Adrenal gland (tissue), 12 donors: Measurements from ENCODE around the gene MBNL2. TPM values are rescaled to one million over a fixed set of nuclear protein-coding genes. Genes with fewer than 3 reads are reported as not detected.

Experiments used
- DNase-seq, 7 donors: peaks; one replicate each; pipeline ENCODE4 v3.0.0-alpha.2; 2019 to 2020
- H3K27ac ChIP-seq, 5 donors: fragments of 200-600 bp; sonication (generic) in 4 of 5; 1 replicate in 3 of 5; 2 replicates in 2 of 5; pipeline versions ENCODE4 v1.5.1 to v1.8.0; 2016 to 2020; ENCODE audit warnings: mild to moderate bottlenecking in 1 of 5
- H3K27me3 ChIP-seq: fragments of 200-600 bp; 2 replicates; pipeline ENCODE4 v1.8.0; 2021
- H3K36me3 ChIP-seq, 2 donors: fragments of 200-600 bp; replicated peaks in 1 of 2; 1 replicate in 1 of 2; 2 replicates in 1 of 2; pipeline versions ENCODE4 v1.5.1 to v1.8.0; 2018 to 2022
- H3K4me1 ChIP-seq, 2 donors: fragments of 200-600 bp; replicated peaks in 1 of 2; 1 replicate in 1 of 2; 2 replicates in 1 of 2; pipeline versions ENCODE4 v1.5.1 to v1.8.0; 2018 to 2021
- H3K4me3 ChIP-seq, 4 donors: fragments of 200-600 bp; sonication (generic) in 3 of 4; one replicate each; pipeline ENCODE4 v1.5.1; 2016 to 2018
- H3K9me3 ChIP-seq, 3 donors: fragments of 200-600 bp; sonication (generic) in 1 of 3; replicated peaks in 1 of 3; 1 replicate in 2 of 3; 2 replicates in 1 of 3; pipeline versions ENCODE4 v1.5.1 to v1.8.0; 2016 to 2021
- POLR2A ChIP-seq, 2 donors: fragments of 450-650 bp; IDR thresholded peaks; one replicate each; pipeline ENCODE4 v1.6.1; 2017; ENCODE audit warnings: antibody characterized with exemption in 2 of 2, mild to moderate bottlenecking in 2 of 2, moderate library complexity in 1 of 2
- WGBS, 4 donors: extraction: QIAGEN DNeasy Blood & Tissue Kit in 2 of 4; methylation state at CpG; one replicate each; pipeline versions ENCODE4 v1.1.5 to v1.1.7; 2013 to 2017; 5-methylcytosine and 5-hydroxymethylcytosine counted together
- intact Hi-C, 2 donors: fragments of 100-400 bp; cut with DNase I; formaldehyde crosslinking; loops; one replicate each; pipeline versions ENCODE4 v1.14.1 to v1.15.0; 2022 to 2023
- polyA plus RNA-seq, 3 donors: library from polyadenylated mRNA; stranded (reverse); fragments of 200-250 nt in 2 of 3; fragments of 350-450 nt in 1 of 3; fragmentation: Illumina TruSeq in 1 of 3; extraction: RNeasy Lipid Tissue Mini Kit (QIAGEN cat#74804) in 1 of 3; gene quantifications; one replicate each; pipeline ENCODE4 v1.2.3, GENCODE V29; 2013 to 2014
- total RNA-seq, 9 donors: library from RNA; depleted of rRNA in 4 of 9; stranded (reverse); fragments of >200 nt in 4 of 9; fragments of 120-200 nt in 1 of 9; fragmentation: NEBNext Ultra II Directional in 1 of 9; extraction: Animal tissue kit (Norgen Biotek cat#: 25700) in 1 of 9; gene quantifications; one replicate each; pipeline versions ENCODE4 v1.1.0 to v1.2.4, GENCODE V29; 2013 to 2023
- TF ChIP-seq, protein P1 (sequence below), 6 experiments: fragments of 450-650 bp in 4 of 6; fragments of 200-600 bp in 2 of 6; sonication (generic) in 1 of 6; IDR thresholded peaks; 1 replicate in 5 of 6; 2 replicates in 1 of 6; pipeline versions ENCODE4 v1.5.1 to v1.8.0; 2016 to 2021; ENCODE audit warnings: antibody characterized with exemption in 6 of 6, mild to moderate bottlenecking in 2 of 6, moderate library complexity in 1 of 6
- donor health status: healthy with polysubstance abuse.
- donor health status: Bipolar disorder and iron deficiency.
- donor health status: DM: yes; HTN: yes; CAD: no.
- donor health status: DM: no; HTN: no; CAD: no.
- donor health status: DM: no; HTN: no; CAD: no.
- donor health status: DM: yes; HTN: yes; CAD: no.

The MBNL2 gene
- total and polyA plus RNA-seq, 12 donors: 29.2 to 250 (median 130) TPM

- no peak overlapping the region for H3K4me3 ChIP-seq
- no peak for DNase-seq
- no peaks in the 10 kb centered on the region for H3K9me3 ChIP-seq
- H3K36me3 ChIP-seq: peaks cover 0 to 8% of the 10 kb centered on the region in 2 donors
- TF ChIP-seq, protein P1, sequence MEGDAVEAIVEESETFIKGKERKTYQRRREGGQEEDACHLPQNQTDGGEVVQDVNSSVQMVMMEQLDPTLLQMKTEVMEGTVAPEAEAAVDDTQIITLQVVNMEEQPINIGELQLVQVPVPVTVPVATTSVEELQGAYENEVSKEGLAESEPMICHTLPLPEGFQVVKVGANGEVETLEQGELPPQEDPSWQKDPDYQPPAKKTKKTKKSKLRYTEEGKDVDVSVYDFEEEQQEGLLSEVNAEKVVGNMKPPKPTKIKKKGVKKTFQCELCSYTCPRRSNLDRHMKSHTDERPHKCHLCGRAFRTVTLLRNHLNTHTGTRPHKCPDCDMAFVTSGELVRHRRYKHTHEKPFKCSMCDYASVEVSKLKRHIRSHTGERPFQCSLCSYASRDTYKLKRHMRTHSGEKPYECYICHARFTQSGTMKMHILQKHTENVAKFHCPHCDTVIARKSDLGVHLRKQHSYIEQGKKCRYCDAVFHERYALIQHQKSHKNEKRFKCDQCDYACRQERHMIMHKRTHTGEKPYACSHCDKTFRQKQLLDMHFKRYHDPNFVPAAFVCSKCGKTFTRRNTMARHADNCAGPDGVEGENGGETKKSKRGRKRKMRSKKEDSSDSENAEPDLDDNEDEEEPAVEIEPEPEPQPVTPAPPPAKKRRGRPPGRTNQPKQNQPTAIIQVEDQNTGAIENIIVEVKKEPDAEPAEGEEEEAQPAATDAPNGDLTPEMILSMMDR (IDR thresholded peaks at IDR 0.05): no peak
- no peak for TF ChIP-seq POLR2A (IDR thresholded peaks at IDR 0.05)
- intact Hi-C loops: loop anchor here in 1 of 2 donors (10.0 kb wide), 1 partner anchor 126 kb away; no protein-coding TSS in a partner anchor
- H3K4me1 ChIP-seq: peaks cover 43 to 86% of the 10 kb centered on the region in 2 donors
- H3K27ac ChIP-seq: peak overlapping the region in 1 of 5 donors; percentile 51
- 48 to 53% (median 50%) methylated on average over 3 of the region's 3 CpGs for WGBS, 4 donors
- H3K27me3 ChIP-seq: no peaks in the 10 kb centered on the region
These were observed 6.9 kb downstream of the MBNL2 start for GRCh38 chr13:97228850-97229521.

- H3K4me3 ChIP-seq: no peak overlapping the region
- peaks cover 0 to 8% of the 10 kb centered on the region in 2 donors for H3K36me3 ChIP-seq
- intact Hi-C loops: loop anchor here in 1 of 2 donors (10.0 kb wide), 1 partner anchor 125 kb away; no protein-coding TSS in a partner anchor
- peaks cover 48 to 93% of the 10 kb centered on the region in 2 donors for H3K4me1 ChIP-seq
- no peaks in the 10 kb centered on the region for H3K27me3 ChIP-seq
- no peak for TF ChIP-seq POLR2A (IDR thresholded peaks at IDR 0.05)
- TF ChIP-seq, protein P1 (IDR thresholded peaks at IDR 0.05): no peak
- no peak for DNase-seq
- H3K27ac ChIP-seq: peak overlapping the region in 2 of 5 donors; percentile 7 to 51
- no peaks in the 10 kb centered on the region for H3K9me3 ChIP-seq
- WGBS, 4 donors: 84 to 93% (median 88%) methylated on average over 3 of the region's 3 CpGs
These were observed 7.6 kb downstream of the MBNL2 start for GRCh38 chr13:97229699-97230098.

DNA sequence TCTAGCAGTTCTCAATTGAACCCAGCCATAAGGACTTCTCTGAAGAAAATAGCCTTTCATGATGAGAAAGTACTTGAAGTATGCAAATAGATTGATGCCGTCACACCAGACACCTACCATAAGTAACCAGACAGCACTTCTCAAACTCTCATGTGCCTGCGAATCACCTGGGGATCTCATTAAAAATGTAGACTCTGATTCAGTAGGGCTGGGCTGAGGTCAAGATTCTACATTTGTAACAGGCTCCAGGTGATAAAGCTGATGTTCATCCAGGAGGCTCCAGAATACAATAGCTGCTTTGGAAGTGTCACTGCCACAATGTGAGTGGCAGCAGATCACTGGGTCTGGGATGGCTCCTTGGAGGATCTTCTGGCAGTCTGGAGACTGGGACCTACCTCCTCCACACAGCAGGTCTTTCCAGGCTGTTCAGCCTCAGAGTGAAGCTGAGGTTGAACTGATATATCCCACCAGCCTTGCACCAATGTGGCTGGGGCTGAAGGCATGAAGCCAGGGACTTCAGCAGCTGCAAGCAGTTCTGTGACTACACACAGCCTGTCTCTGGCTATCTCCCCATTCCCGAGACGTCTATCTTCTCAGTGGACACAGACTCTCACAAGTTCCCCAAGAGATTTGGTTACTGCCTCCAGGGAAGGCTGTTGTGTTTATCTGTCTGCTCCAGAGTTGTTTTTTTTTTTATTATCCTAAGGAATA, 9.1 kb downstream of the MBNL2 start:
- Histone ChIP-seq H3K36me3 (peaks cover 0 to 8% of the 10 kb centered on the region in 2 donors), H3K27me3 (no peaks in the 10 kb centered on the region), H3K4me3 (no peak overlapping the region), H3K9me3 (no peaks in the 10 kb centered on the region), H3K27ac (peak overlapping the region in 2 of 5 donors; percentile 29 to 34), H3K4me1 (peaks cover 42 to 94% of the 10 kb centered on the region in 2 donors)
- no peak for DNase-seq
- 66 to 83% (median 74%) methylated on average over 4 of the region's 4 CpGs for WGBS, 4 donors
- TF ChIP-seq, protein P1 (IDR thresholded peaks at IDR 0.05): no peak
- no peak for TF ChIP-seq POLR2A (IDR thresholded peaks at IDR 0.05)
- intact Hi-C loops: no loop called here

- intact Hi-C loops: no loop called here
- H3K27me3 ChIP-seq: no peaks in the 10 kb centered on the region
- 71 to 82% (median 79%) methylated on average over 6 of the region's 6 CpGs for WGBS, 4 donors
- no peak overlapping the region for H3K4me3 ChIP-seq
- H3K27ac ChIP-seq: no peak overlapping the region
- no peaks in the 10 kb centered on the region for H3K9me3 ChIP-seq
- no peak for TF ChIP-seq POLR2A (IDR thresholded peaks at IDR 0.05)
- TF ChIP-seq, protein P1 (IDR thresholded peaks at IDR 0.05): no peak
- peaks cover 0 to 8% of the 10 kb centered on the region in 2 donors for H3K36me3 ChIP-seq
- DNase-seq: no peak
- H3K4me1 ChIP-seq: peaks cover 39 to 94% of the 10 kb centered on the region in 2 donors
These were observed 9.7 kb downstream of the MBNL2 start for GRCh38 chr13:97231829-97232196.
